AML-193 (cell line): ENCODE results near the gene BET1.

ENCODE experiments used
- DNase-seq, 2 experiments: peaks; one replicate each; lab custom pipeline; 2025; lab: John Stamatoyannopoulos, UW

The BET1 gene

GRCh38 chr7:93957767-93958166 lies 46.4 kb downstream of the BET1 start:
- no peak for DNase-seq

- DNase-seq = no peak
These were observed 48.9 kb downstream of the BET1 start for GRCh38 chr7:93955304-93955703.

DNA sequence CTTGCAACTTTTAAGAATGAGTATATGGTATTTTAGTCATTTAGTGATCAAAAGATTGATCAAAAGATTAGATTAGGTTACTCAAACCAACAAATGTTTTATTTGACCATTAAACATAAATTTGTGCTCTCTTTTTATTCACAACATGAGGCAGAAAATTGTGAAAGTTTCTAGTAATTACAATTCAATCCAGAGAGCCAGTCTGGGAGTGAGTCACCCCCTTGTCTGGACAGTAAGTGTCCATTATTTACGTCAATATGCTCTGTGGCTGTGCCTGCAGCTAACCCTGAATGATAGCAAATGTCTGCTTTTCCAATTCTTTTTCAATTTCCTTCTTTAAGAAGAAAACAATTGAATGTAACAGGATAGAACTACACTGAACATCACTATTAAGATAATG lies 54.7 kb downstream of the BET1 start:
- DNase-seq = no peak

DNA sequence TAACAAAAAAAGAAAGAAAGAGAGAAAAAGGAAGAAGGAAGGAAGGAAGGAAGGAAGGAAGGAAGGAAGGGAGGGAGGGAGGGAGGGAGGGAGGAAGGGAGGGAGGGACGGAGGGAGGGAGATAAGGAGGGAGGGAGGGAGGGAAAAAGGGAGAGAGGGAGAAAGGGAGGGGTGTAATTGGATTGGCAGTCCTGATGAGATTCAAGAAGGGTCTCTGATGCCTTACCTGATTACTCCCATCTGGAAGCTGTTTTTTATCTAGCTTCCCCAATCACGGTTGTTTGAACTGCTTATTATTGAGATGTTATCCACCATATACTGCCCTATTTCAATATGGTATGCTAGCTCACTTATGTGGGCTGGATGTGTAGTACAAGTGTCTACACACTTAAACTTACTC lies 55.3 kb downstream of the BET1 start:
- no peak for DNase-seq

GRCh38 chr7:93948106-93948505 lies 56.0 kb downstream of the BET1 start:
- no peak for DNase-seq

GRCh38 chr7:93945756-93946535 lies 58.2 kb downstream of the BET1 start:
- DNase-seq = no peak

- no peak for DNase-seq
These were observed 59.1 kb downstream of the BET1 start for GRCh38 chr7:93945083-93945482.

- DNase-seq = no peak
These were observed 59.5 kb downstream of the BET1 start for GRCh38 chr7:93944673-93945072.

DNA sequence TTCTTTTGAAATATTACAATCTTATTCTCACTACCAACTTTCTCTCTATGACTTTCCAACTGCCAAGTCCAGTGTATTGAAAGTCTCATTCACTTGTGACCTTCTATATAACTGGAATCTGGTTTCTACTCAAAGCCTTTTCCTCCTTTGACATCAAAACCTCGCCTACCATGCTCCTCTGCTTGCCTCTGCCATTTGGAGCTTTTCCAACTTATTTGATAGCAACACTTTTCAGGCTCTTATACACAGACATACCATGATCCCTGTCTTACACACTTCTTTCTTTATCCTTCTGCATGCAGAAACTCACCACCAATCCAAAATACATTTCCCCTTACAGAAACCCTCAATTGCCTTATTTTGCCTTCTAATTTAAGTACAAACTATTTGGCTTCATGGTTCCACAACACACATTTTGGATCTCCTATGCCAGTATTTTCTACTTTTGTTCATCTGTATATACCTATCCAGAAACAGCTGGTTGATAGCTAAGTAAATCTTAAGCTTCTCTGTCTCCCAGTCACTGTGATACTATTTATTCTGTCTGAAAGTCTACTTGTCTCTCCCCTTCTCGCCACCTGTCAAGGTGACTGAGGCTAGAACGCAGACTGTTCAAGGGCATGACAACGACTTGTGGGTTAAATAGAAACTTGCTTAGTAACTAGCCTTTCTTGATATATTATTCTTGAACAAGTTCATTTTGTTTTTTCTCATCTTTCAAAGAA lies 60.2 kb downstream of the BET1 start:
- no peak for DNase-seq
